ENCODE data around the gene TPCN1. TPM values are rescaled to one million over a fixed set of nuclear protein-coding genes. Genes with fewer than 3 reads are reported as not detected.

TPCN1 gene
- total RNA-seq, 1 donor from 2014 or later, result 8.2 TPM

DNA sequence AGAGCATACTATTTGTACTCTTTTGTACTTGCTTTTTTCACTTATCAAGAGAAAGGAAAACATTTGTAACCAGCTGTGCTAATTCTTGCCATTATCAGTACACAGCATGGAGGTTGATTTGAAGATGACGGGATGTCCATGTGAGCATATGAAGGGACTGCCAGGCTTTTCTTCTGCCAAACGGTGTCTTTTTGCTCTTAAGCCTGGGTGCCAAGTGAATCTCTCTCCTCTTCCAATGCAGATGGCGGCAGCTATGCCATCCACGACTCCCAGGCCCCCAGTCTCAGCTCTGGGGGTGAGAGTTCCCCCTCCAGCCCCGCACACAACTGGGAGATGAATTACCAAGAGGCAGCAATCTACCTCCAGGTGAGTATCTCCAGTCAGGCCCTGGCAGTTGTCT is 38.9 kb downstream of the TPCN1 start:
- no peak for DNase-seq (ENCODE audit: low read depth, low spot score)

DNA sequence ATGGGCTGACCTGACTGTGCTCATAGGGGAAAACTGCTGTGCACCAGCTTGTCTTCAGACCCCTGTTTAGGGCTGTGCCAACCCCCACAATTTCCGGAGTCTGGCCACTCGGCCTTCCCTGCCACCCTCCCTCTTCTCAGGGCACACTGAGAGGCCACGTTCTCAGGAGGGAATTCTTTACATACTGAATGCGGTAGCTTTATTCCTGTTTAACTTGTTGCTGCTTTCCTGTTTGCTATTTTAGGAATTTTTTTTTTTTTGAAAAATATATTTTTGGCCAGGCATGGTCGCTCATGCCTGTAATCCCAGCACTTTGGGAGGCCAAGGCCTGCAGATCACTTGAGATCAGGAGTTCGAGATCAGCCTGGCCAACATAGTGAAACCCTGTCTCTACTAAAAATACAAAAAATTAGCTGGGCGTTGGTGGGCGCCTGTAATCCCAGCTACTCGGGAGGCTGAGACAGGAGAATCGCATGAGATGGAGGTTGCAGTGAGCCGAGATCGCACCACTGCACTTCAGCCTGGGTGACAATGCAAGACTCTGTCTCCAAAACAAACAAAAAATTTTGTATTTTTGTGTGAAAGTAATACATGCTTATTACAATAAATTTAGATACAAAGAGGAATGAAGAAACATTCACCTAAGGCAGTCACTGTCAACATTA is 39.5 kb downstream of the TPCN1 start:
- DNase-seq (ENCODE audit: low read depth, low spot score), result no peak

DNA sequence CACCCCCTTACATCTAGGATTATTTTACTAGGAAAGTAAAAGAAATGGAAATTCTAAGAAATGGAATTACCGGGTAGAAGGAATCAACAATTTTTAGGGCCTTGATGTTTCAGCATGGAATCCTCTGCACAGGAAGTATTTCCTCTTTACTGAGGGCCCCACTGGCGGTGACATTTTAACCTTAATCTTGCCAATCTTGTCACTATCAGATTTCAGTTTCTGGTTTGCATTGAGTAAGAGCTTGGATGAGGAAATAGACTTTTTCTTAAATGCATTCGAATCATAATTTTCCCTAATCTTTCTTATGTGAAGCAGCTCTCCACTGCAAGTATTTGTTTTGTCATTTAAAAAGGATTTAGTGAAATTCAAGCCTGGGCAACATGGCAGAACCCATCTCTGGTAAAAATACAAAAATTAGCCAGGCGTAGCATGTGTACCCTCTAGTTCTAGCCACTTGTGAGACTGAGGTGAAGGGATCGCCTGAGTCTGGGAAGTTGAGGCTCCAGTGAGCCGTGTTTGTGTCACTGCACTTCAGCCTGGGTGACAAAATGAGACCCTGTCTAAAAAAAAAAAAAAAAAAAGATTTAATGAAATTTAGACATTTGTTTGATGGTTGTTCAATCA is 40.7 kb downstream of the TPCN1 start:
- DNase-seq (ENCODE audit: low read depth, low spot score), result no peak

DNA sequence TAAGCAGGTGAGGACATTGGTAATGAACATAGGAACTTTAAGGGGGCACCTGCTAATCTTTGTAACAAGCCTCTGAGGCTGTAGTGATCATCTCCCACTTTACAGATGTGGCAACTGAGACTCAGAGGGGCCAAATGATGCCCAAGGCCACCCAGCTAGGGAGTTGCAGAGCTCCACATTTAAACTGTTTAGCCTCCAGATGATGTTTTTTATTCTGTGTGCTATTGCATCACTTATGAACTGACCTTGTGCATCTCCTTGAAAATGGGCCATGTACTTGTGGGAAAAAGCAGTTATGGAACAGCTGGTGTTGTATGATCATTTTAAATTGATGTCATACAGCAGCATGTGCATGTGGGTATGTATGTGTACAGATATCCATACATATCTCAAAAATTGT is 41.4 kb downstream of the TPCN1 start:
- DNase-seq (ENCODE audit: low read depth, low spot score), result no peak

DNA sequence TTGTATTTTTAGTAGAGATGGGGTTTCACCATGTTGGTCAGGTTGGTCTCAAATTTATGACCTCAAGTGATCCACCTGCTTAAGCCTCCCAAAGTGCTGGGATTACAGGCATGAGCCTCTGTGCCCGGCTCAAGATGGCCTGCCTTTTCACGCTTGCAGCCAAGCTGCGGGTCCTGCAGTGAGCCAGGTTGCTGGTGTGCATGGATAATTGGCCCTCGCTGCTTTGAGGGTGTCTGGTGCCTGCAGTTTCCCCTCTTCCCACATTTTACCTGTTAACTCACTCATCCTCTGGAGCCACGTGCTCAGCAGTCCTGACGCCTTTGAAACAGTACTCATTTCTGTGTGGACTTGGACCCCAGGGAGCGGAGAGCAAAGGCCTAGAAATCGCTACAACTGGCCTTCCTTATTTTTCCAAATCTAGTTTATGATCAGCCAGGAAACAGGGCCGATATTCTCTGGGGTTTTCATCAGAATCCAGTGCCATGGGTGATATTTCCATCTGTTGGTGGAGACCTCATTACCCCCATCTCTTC is 42.2 kb downstream of the TPCN1 start:
- DNase-seq (ENCODE audit: low read depth, low spot score), result no peak

DNA sequence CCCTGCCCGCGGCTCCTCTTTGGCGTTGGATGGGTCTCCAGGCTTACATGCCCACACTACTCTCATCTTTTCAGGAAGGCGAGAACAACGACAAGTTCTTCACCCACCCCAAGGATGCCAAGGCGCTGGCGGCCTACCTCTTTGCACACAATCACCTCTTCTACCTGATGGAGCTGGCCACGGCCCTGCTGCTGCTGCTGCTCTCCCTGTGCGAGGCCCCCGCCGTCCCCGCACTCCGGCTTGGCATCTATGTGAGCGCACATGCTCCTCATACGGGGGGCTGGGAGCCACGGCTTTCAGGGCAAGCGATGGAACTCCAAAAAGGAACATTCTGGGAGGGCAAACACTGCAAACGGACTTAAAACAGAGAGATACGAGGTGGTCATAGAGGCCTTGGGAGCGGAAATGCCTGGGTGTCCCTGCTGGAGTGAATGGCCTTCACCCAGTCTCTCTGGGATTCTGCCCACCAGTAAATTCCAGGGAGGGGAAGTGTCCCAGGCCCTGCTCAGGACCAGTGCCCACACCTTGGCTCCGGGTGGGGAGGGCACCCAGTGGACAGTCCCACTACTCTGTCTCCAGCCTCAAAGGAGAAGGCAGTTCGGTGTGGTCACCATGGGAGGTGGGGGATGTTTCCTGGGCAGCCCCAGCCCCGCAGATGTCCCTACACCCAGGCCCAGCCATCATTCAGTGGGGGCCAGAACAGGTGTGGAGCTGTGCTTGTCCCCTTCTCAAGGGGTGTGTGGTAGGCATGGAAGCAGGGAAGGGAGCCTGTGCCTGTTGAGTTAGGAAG is 45.0 kb downstream of the TPCN1 start:
- DNase-seq (ENCODE audit: low read depth, low spot score), result no peak

DNA sequence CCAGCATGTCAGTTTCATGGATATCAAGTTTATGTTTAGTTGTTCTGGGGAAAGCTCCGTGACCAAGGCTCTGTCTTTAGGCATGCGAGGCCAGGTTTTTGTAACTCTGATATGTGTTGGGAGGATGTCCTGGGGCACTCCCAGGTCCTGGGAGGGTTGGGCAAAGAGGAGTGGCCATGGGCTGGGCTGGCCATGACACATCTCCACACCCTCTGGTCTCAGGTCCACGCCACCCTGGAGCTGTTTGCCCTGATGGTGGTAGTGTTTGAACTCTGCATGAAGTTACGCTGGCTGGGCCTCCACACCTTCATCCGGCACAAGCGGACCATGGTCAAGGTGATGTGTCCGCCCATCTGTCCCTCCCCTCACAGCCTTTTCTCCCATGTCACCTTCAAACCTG is 46.4 kb downstream of the TPCN1 start:
- no peak for DNase-seq (ENCODE audit: low read depth, low spot score)

DNA sequence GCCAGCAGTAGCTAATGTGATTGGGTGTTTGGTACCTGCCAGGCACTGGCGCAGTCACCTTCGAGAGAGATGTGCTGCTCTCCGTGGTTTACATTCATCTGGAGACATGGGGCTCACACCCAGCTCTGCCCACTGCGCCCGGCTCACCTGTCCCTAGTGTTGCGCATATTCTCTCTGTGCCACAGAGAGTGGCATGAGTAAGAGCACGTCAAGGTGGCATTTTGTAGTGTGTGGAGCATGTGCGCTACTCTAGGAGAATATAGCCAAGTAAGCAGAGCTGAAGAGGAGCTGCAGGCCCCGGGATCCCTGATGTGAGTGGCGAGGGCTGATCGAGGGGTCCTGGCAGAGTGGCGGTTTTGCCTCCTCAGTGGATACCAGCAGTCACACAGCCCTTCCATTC is 46.9 kb downstream of the TPCN1 start:
- no peak for DNase-seq (ENCODE audit: low read depth, low spot score)

DNA sequence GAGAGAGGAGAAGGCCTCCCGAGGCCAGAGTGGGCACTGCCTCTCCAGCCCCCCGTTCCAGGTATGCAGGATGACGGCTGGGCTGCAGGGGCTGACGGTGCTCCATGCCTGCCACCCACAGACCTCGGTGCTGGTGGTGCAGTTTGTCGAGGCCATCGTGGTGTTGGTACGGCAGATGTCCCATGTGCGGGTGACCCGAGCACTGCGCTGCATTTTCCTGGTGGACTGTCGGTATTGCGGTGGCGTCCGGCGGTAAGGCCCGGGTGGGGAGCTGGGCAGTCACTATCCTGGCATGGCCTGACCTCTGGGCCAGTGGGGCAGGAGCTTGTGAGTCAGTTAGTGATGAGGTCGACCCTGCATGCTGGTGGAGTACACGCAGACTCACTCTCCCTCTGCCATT is 47.4 kb downstream of the TPCN1 start:
- DNase-seq (ENCODE audit: low read depth, low spot score), result no peak

DNA sequence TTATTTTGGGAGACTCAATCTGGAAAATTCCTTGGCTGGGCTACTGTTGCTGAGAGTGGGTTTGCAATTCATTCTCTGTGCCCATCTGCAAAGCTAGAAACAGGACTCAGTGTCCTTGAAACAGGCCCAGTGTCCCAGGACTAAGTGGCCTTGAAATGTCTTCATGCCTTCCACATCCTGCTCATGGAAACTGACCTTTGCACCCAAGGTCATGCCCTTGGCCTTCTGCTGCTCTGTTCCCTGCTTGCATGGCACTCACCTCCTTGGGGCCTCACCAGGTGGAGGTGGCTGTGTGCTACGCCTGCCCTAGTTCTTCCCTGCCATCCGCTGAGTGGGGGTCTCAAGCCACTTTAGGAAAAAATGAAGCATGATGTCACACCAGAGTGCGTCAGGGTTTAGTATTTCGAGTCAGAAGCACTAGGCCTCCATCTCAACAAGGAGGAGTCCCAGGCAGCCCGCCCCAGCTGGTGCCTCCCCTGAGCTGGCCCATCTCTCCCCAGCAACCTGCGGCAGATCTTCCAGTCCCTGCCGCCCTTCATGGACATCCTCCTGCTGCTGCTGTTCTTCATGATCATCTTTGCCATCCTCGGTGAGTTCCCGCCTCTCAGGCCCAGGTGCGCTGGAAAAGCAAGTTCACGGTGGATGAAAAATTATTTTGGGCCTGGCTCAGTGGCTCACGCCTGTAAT is 48.1 kb downstream of the TPCN1 start:
- no peak for DNase-seq (ENCODE audit: low read depth, low spot score)

DNA sequence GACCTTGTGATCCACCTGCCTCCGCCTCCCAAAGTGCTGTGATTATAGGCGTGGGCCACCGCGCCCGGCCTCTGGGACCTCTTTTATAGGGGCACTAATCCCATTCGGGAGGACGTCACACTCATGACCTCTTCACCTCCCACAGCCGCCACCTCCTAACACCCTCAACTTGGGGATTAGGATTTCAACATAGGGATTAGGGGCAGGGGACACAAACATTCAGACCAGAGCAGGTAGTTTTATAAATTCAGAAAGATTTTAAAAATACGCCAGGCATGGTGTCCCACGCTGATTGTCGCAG is 49.4 kb downstream of the TPCN1 start:
- no peak for DNase-seq (ENCODE audit: low read depth, low spot score)

DNA sequence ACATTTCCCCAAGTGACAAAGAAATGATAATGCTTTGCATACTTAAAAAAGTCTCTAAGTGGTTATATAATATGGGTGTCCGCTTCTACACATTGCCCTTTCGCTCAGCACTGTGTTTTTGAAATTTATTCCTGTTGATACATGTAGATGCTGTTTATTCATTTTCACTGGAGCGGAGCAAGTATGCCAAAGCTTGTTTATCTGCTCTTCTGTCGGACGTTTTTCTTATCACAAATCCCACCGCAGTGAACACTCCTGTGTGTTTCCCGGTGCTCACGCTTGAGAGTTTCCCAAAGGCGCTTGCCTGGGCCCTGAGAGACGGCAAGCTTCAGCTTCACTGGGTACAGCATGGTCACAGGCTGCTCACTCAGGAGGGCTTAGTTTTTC is 50.2 kb downstream of the TPCN1 start:
- DNase-seq (ENCODE audit: low read depth, low spot score), result no peak

DNA sequence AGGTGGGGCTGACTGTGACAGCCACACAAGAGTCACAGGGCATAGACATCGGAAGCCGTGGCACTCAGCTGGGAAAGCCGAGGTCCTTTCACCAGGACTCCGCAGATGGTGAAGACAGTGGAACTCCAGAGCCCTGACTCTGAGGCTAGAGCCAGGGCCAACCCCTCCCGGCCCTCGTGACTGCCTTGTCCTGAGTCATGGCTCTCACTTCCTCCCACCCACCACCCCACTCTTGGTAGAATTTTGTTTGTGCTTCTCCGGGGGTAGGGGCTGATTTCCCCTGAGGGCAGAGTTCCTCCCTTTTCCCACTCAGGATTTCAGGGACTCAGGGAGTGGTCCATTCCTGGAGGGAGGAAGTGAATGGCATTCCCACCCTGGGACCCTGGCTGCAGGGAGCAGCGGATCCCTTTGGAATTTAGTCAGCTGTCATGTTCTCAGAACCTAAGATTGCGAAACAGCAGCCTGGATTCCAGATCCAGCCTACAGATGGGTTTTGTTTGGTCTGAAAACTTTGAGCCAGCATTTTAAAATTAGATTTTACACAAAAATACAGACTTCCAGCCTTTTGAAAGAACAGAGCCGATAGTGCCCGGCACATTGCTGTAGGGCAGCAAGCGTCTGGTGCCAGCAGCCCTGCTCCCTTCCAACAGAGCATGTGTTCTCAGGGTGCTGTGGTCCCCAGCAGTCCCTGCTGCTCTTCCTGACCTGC is 50.7 kb downstream of the TPCN1 start:
- DNase-seq (ENCODE audit: low read depth, low spot score), result no peak

DNA sequence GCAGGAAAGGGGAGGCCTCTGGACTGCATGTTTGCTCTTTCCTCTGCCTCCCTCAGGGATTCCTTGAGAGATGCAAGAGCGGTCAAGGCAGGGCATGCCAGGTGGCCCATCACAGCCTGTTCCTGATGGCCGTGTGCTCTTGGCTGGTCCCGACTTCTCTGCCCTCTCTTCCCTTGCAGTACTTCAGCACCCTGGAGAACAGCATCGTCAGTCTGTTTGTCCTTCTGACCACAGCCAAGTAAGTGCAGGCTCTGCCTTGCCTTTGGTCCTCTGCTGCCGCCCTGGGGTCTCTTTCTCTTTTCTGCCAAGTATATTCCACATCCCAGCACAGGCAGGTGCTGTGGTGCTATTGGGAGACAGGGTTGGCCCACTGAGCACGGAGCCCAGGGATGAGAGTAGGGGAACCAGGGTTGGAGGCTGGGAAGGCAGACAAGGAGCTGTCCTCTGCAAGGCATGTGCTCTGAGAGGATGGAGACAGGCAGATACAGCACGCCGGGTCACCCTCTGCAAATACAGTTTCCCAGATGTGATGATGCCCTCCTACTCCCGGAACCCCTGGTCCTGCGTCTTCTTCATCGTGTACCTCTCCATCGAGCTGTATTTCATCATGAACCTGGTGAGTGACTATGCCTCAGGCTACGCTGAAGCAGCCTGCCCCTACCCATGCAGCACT is 51.9 kb downstream of the TPCN1 start:
- no peak for DNase-seq (ENCODE audit: low read depth, low spot score)

DNA sequence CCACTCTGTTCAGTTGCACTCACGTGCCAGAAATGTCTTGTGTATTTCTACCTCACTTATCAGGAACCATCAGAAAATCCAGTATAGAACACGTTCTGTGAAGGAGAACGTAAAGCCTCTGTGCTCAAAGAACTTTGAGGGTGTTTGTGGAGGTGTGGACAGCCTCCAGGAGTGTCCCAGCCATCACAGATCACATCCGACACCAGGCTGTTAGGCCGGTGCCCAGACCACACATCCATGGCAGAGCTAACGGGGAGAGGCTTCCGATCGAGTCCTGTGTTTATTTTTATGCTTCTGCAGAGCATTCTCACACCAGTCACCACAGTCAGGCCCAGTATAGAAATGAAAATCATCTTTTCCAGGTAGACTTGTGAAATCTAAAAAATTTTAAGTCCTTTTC is 53.6 kb downstream of the TPCN1 start:
- no peak for DNase-seq (ENCODE audit: low read depth, low spot score)

DNA sequence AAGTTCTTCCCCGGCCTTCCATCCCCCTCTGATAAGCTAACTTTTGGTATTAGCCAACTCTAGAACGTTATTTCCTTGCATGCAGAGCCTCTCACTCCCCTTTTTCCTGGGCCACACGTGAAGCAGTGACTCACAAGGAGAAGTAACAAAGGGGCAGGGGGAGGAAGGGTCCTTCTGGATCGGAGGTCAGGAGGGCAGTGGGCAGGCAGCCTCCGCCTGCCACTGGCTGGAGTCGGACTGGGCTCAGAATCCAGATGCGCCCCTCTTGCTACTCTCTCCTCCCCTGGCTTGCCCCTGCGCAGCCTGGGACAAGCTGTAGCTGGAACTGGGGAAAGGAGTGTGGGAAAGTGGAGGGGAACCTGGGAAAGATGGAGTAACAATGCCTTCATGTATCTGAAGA is 55.0 kb downstream of the TPCN1 start:
- DNase-seq (ENCODE audit: low read depth, low spot score), result no peak

DNA sequence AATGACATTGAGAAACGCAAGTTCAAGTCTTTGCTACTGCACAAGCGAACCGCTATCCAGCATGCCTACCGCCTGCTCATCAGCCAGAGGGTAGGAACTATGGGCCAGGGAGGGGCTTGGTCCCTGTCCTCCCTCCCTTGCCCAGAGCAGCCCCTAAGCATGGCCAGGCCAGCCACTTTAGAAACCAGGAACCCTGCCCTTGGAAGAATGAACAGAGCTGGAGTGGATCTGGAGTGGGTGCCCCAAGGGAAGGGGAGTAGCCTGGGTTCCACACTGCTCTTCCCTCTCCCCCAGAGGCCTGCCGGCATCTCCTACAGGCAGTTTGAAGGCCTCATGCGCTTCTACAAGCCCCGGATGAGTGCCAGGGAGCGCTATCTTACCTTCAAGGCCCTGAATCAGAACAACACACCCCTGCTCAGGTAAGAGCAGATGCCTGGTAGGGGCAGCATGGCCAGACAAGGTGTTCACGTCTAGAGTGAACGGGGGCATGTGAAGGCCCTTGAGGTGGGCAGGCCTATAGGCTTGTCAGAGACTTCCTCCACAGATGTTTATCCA is 55.8 kb downstream of the TPCN1 start:
- no peak for DNase-seq (ENCODE audit: low read depth, low spot score)

DNA sequence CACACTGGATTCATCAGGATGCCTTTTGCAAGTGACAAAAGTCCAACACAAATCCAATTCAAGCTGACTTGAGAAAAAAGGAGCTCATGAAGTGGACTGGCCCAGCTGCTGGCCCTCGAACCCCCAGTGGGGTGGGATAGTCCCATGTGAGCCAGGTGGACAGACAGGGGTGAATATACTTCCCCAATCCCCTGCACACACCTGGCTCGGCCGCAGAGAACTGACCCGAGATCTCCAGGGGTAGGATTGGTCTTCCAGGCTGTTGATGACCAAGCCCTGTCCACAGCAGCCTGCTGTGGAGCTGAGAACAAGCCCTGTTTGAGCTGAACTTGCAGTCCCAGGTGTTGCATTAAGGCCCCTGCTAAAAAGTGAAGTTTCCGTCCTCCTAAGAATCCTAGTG is 56.2 kb downstream of the TPCN1 start:
- no peak for DNase-seq (ENCODE audit: low read depth, low spot score)

DNA sequence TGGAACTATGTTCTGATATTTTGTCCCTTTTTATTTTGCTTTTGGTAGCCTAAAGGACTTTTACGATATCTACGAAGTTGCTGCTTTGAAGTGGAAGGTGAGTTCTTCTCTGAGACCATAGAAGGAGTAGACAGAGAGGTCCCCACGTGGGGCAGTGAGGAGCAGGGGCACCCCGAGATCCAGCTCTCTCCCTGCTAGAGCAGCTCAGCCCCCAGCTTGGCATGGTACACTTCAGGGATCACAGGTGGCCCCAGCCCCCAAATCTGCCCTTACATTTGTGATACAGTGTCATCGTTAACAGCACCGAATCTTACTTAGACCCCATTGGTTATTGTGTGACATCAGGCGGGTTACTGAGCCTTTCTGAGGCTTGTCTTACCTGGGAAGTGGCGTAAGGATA is 56.9 kb downstream of the TPCN1 start:
- DNase-seq (ENCODE audit: low read depth, low spot score), result no peak

DNA sequence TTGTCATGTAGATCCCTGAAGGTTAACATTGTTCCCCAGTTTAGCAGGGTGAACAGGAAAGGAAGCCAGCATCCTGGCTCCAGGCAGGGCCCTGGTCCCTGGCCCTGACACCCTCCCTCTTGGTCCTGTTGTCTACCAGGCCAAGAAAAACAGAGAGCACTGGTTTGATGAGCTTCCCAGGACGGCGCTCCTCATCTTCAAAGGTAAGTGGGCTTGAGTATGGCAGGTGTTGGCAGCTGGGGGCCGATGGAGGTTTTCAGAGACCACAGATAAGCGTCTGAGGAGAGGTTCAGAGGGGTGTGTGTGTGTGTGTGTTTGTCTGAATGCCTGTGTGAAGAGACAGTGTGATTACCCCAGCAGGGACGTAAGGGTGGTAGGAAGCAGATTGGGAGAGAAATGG is 57.4 kb downstream of the TPCN1 start:
- DNase-seq (ENCODE audit: low read depth, low spot score), result no peak

DNA sequence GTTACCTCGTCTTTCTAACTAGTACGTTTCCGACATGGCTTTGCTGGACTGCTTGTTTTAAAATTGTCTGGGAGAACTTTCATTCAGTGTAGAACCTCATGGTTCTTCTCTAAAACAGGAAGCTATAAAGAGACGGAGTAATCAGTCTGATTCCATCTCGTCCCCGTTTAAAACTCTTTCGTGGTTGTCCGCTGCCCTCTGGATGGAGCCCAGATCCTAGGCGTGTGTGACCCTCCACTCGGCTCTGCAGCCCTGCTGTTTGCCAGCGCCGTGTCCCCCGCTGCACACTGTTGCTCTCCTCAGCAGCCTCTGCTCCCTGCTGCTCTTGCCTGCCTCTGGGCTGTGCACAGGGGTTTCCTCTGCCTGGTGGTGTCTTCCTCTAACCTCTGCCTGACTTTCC is 63.5 kb downstream of the TPCN1 start:
- no peak for DNase-seq (ENCODE audit: low read depth, low spot score)
